ENCODE data around the gene DCAF7. TPM values are rescaled to one million over a fixed set of nuclear protein-coding genes. Genes with fewer than 3 reads are reported as not detected.

DCAF7 gene
- total RNA-seq, 1 donor from 2014 or later, result 25.7 TPM

DNA sequence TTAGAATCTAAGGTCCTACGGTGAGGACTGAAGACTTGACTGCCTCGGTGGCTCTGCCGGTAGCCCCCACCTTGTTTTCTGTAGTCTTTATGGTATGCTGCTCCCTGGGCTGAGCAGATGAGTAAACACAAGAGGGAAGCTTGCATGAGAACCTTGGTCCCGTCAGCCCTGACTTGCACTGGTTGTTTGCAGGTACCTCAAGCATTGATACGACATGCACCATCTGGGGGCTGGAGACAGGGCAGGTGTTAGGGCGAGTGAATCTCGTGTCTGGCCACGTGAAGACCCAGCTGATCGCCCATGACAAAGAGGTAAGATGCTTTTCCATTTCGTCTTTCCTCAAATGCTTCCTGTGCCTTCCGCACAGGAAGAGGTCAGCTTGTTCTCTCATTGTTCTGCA, 29.4 kb downstream of the DCAF7 start:
- DNase-seq (ENCODE audit: low read depth), result no peak

DNA sequence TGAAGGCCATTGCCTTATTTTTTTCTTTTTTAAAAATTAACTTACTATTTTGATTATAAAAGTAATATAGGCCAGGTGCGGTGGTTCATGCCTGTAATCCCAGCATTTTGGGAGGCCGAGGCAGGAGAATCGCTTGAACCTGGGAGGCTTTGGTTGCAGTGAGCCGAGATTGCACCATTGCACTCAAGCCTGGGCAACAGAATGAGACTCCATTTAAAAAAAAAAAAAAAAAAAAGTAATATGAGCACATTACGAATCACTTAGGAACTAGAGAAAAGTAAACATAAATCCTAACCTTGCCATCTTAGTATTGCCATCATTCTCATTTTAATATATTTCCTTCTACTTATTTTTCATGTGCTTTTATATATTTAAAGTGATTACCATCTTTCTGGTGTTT, 37.5 kb downstream of the DCAF7 start:
- DNase-seq (ENCODE audit: low read depth), result no peak

DNA sequence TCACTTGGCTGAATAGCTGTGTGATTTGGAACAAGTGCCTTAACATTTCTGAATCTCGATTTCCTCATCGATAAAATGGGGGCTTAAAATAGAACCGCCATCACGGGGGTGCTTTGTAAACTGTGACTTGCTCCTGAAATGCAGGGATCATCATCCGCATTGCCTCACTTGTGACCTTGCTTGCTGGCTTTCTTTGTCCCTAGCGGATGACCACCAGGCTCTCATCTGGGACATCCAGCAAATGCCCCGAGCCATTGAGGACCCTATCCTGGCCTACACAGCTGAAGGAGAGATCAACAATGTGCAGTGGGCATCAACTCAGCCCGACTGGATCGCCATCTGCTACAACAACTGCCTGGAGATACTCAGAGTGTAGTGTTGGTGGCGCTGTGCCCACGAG, 38.5 kb downstream of the DCAF7 start:
- no peak for DNase-seq (ENCODE audit: low read depth)

DNA sequence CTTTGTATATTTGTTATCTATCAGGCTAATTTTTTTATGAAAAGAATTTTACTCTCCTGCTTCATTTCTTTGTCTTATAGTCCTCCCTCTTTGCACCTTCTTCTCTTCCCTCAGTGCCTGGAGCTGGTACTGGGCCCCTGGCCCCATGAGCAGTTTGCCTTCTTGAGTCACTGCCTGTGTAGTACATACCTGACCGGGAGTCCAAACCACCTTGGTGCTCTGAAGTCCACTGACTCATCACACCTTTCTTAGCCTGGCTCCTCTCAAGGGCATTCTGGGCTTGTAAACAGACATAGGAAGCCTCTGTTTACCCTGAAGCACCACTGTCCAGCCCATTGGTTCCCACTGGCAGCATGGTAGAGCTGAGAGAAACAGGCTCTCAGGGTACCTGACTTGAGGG, 39.4 kb downstream of the DCAF7 start:
- DNase-seq (ENCODE audit: low read depth), result no peak

DNA sequence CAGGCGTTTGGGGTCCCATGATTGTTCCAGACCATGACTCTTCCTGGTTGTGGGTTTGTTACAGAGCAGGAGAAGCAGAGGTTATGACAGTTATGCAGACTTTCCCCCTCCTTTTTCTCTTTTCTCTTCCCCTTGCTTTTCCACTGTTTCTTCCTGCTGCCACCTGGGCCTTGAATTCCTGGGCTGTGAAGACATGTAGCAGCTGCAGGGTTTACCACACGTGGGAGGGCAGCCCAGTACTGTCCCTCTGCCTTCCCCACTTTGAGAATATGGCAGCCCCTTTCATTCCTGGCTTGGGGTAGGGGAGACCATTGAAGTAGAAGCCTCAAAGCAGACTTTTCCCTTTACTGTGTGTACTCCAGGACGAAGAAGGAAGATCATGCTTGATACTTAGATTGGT, 42.5 kb downstream of the DCAF7 start:
- peak; percentile 59 for DNase-seq (ENCODE audit: low read depth)

DNA sequence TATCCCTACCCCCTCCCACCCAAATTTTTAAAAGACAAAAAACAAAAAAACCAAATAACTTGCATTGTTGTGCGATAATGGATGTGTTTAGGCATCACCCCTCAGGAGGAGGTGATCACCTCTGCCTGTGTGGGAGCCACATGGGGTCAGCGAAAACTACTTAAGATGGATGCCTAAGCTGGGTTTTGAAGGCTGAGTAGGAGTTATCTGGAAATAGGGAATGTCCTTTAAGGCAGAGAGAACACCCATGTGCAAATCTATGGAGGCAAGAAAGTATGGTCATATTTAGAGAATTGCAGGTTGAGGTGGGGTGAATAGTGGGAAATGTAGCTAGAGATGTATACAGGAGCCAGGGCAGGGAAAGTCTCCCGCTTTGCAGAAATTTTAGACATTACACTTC, 44.9 kb downstream of the DCAF7 start:
- no peak for DNase-seq (ENCODE audit: low read depth)

DNA sequence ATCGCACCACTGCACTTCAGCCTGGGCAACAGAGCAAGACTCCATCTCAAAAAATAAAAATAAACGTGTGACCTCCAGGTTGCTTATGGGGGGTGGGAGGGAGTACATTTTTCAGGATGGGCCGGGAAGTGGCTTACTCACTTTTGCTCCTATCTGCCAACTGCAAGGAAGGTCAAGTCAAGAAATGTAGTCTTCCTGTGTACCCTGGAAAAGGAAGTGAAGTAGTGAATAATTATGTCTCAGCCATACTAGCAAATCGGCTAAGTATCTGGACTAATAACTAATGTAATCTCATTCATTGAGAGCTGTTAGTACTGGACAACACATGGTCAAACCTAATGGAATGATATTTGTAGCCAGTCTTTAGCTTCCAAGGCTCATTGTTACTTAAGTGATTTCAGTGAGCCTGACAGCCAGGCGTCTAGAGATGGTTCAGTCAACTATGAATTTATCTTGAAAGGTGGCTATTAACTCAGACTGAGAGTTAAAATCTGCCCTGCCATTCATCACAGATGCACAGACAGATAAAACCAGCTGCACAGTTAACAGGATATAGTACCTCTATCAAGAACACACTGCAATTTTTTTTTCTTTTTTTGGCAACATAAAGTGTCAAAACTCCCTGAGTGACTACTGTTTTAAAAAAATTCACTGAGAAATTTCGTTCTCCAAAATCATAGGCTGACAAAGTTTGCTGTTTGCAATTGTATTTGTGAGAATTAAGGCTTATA, 46.7 kb downstream of the DCAF7 start:
- no peak for DNase-seq (ENCODE audit: low read depth)

DNA sequence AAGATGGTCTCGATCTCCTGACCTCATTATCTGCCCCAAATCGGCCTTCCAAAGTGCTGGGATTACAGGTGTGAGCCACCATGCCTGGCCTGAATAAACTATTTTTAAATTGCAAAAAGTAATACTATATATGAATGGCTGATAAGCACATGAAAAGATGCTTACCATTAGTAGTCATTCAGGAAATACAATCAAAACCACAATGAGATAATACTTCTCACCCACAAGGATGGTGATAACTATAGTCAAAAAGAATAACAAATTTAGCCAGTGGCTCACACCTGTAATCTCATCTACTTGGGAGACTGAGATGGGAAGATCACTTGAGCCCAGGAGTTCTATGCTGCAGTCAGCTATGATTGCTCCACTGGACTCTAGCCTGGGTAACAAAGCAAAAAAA, 48.0 kb downstream of the DCAF7 start:
- no peak for DNase-seq (ENCODE audit: low read depth)

DNA sequence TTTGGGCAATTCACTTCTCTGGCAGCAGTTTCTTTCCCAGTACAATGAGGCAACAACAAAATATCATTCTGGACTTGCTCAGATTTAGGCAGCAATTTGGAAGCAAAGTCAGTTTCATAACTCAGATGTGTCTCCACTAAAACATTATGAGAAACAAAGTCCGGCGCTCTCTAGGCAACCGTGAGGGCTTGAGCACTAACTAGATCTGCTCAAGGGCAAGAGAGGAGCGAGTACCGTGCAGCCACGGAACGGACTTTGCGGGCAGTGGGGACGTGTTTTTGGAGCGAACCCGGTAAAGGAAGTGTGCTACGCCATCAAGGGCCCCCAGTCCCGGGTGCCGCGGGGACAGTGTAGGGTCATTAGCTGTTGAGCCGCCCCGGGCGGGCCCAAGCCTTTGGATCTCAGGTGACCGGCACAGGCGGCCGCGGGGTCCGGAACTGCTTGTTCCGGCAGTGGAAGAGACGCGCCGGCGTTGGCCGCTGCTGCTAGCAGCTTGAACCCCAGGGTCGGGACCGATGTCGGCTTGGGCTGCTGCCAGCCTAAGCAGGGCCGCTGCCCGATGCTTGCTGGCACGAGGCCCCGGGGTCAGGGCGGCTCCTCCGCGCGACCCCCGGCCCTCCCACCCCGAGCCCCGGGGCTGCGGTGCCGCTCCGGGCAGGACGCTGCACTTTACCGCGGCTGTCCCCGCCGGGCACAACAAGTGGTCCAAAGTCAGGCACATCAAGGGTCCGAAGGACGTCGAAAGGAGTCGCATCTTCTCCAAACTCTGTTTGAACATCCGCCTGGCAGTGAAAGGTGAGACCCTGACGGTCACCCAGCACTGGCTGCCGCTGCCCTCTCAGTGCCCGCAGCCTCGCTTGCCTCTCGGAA, 50.5 kb downstream of the DCAF7 start, which contains the start of gene TACO1:
TACO1 (plus strand) TSS at position 327 of the 870 bp plus-strand sequence; CDS start at position 516, 189 bp downstream.
- DNase-seq (ENCODE audit: low read depth), result peak; percentile 88

DNA sequence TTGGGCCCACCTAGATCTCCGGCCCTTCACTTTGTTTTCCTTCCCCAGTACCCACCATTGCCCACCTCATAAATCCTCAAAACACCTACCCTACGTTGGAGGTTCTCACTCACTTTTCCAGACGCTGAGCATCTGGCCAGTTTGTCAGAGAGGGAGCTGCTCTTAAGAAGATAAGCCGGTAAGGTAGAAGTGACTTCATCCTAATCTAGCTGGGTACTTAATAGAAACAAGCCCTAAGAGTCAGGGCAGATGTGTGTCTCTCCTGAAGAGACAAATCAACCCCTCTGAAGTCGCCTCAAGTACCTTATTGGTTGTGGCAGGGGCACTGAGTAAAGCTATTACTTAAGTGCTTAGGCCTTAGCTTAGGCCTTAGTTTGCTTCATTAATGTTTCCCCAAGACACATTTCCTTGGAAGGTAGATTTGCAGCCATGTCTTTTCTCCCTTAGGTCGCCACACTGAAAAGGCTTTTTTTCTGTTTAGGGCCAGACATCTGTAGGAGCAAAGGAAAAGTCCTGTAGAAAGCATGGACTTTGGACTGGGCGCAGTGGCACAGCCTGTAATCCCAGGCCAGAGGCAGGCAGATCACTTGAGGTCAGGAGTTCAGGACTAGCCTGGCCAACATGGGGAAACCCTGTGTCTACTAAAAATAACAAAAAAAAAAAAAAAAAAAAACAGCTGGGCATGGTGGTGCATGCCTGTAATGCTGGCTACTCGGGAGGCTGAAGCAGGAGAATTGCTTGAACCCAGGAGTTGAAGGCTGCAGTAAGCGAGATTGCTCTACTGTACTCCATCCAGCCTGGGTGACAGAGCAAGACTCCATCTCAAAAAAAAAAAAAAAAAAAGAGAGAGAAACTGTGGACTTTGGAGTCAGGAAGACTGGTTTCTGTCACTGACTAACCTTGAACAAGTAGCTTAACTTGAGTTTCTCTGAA, 51.4 kb downstream of the DCAF7 start:
- peak; percentile 15 for DNase-seq (ENCODE audit: low read depth)

DNA sequence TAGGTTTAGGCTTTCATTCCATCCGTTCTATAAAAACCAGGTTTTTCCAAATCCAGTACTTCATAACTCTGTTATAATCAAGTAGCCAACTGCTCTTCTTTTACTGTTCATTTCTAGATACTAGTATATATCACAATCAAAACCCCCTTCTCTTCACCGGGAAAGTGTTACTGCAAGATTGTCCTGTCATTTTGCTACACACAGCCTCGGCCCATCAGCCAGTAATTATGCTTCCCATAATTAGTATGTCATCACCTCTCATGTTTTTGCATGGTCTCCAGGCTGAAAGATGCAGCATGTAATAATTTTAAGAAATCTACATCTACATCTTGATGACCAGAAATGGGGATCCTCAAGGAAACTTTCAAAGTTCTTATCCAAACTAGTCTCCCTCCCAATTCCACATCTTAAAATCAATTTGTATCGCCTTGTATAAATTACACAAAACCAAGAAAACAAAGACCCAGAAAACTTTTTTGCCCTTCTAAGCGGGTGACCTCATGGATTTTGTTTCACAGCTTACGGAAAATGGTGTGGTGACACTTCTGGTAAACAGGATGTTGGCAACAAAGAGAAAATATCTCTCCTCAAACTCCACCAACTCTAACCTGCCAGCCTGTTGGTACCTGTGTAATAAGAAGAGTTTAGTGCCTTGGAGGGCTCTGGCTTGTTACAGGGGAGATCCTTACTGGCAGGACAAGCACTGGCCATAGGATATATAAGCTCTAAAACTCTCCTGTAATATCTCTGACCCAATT, 59.7 kb downstream of the DCAF7 start:
- no peak for DNase-seq (ENCODE audit: low read depth)

DNA sequence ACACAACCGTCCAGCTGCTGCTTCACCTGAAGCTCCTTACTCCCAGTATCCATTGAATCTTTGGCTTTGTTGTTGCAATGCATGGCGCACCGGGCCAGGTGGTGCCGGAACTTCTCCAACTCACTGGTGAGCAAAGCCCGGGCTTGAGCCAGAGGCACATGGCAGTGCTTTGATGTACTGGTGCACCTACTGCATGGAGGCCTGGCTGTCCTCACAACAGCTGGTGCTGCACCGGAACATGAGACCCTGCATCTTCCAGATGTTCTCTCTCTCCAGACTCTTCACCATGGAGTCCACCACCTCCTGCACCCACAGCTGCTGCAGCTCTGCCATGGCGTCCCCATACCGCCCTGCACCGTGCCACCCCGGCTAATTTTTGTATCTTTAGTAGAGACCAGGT, 60.6 kb downstream of the DCAF7 start:
- DNase-seq (ENCODE audit: low read depth), result no peak

DNA sequence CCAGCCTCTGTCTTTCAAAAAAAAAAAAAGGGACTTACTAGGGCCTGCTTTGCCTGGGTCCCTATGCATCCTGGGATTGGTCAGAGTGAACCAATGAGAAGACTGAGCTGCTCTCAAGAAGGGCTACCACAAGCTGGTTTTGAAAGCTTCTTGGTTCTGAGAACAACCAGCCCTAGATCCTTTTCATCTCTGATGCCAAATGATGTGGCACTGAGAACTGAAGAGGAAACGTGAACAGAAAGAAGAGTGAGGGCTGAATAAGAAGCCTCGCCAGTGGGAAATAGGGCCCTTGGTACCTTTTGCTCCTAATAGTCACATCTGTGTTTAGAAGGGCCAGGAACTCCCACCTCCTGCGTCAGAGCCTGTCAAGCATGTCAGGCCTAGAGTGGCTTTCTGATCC, 61.1 kb downstream of the DCAF7 start:
- DNase-seq (ENCODE audit: low read depth), result no peak

DNA sequence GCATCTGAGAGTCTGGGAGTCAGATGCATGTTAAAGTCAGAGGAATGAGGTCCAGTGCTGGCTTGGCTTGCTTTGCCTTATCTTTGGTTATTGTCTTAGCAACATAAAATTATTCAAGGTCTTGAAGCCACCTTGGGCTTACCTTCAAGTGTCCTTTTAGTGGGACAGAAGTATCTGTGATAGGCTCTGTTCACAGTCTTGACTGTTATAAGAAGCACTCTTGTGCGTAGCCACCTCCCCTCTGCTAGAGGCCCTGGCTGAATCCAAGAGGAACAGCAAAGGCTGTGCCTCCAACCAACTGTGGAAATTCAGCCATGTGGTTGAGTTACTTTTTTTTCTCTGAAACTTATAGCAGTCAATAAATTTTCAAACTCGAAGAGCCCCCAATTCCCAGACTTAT, 63.4 kb downstream of the DCAF7 start:
- DNase-seq (ENCODE audit: low read depth), result no peak

DNA sequence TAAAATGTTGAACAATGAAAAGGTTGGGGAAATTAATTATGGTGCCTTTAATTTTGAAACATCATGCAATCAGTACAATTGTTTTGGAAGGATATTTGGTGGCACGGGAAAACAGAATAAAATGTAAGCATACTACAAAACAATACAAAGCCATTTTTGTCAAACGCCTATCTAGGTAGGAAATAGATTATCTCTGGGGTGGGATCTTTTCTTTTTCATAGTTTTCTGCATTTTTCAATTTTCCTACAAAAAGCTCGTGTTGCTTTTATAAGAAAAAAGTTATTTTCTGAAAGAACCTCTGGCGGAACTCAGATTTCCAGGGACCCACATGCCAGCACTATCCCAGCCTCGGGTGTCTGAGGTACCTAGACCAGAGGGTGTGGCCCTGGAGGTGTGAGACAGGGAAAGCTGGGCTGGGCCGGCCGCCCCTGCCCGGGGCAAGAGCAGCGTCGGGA, 71.0 kb downstream of the DCAF7 start:
- DNase-seq (ENCODE audit: low read depth), result no peak

DNA sequence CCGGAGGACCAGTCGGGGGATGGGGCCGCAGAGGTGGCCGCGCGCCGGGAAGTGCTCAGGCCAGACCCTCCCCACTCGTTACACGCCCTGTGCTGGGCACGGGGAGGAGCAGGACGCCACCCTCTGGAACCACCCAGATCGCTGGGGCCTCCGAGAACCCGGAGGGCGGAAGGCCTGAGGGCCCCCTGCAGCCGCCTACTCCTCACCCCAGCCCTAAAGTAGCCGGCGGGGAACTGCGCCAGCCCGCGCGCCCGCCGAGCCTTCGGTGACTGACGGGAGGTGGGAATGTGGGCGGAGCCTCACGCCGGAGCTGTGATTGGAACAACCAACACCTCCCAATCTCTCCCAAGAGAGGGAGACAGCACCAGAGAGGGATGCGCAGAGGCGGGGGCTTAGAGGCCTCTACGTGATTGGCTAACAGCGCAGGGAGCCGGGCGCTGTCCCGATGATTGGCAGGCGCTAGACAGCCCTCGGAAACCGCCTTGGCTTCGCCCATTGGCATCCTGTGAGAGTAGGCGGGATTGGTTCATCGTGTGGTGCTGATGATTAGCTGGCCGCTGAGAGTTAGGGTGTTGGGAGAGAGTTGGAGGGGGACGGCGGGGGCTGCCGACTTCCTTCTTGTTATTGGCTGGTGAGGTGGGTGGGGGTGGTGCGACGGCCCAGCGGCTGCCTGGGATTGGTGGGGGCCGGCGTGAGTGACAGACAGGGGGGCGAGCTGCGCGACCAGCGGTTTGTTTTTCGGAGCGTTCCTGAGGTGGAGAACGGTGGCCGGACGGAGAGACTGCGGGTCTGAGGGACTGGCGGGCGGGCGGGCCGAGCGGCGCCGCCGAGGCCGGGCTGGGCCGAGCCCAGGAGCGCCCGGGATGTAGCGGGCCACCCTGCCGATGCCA, 71.7 kb downstream of the DCAF7 start, which contains the start of gene MAP3K3:
MAP3K3 (plus strand) TSS at position 734 of the 890 bp plus-strand sequence. CDS start 343 bp downstream, outside the sequence.
- peak; percentile 100 for DNase-seq (ENCODE audit: low read depth)

DNA sequence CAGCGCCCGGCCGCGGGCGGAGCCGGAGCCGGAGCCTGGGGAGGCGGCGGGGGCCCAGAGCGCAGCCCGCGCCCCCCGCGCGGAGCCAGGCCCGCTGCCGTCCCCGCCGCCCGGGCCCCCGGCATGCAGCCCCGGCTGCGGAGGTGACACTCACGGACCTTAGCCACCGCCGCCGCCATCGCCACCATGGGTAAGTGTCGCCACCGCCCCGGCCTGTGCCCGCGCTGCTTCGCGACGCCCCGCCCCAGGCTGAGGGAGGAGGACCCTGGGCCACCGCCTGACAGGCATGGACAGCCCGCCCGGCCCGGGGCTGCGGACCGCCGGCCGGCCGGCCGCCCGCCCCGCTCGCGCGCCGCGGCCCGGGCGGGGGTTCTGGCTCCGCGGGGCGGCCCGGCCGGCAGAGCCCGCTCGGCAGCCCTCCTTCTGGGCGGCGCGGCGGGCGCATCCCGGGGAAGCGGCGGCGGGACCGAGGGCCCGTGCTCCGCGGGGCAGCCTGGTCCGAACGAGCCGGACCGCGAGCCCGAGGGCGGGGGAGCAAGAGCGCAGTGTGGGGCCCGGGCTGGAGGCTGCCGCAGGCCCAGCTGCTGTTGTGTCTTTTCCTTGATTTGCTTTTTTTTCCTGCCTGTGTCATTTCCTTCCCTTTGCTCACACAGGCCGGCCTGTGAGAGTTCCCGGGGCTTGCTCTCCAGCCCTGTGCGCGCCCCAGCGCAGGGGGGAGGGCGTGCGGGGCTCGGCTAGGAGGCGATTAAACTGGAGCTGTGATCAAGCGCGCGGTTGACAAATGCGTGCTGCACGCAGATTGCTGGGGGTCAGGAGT, 72.5 kb downstream of the DCAF7 start:
- DNase-seq (ENCODE audit: low read depth), result peak; percentile 69

DNA sequence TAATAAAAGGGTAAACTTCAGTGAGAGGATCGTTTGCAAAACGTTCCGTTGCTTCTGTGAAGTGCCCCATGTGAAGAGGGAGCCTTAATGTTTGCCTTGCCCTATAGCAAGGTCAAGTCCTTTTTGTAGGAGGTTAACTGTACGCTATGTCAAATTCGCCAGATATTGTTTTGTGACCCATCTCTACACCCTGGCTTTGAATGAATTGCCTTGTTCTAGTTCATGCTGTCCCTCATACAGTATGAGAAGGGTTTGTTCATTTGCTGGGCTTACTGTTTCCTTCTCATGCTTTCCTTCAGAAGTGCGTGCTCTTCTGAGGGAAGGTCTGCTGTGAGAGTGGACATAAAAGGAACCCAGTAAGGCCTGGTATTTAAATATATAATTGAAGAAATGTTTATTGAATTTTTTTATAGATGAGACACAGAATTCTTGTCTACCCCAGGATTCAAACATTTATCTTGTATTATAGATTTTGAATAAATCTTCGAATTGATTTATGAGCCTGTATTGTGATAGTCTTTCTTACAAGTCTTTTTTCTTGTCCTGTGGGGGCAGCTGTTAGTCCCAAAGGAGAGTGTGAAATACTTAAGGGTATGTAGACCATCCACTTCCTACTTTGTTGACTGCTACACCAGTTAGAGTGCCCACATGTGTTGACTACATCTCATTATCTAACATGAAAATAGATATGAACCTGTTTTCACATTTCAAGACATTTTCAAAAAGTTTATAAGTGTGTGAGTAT, 73.7 kb downstream of the DCAF7 start:
- no peak for DNase-seq (ENCODE audit: low read depth)

Data from myocyte (in vitro differentiated cells).